Measurements from ENCODE around the gene DNAH8.

DNA sequence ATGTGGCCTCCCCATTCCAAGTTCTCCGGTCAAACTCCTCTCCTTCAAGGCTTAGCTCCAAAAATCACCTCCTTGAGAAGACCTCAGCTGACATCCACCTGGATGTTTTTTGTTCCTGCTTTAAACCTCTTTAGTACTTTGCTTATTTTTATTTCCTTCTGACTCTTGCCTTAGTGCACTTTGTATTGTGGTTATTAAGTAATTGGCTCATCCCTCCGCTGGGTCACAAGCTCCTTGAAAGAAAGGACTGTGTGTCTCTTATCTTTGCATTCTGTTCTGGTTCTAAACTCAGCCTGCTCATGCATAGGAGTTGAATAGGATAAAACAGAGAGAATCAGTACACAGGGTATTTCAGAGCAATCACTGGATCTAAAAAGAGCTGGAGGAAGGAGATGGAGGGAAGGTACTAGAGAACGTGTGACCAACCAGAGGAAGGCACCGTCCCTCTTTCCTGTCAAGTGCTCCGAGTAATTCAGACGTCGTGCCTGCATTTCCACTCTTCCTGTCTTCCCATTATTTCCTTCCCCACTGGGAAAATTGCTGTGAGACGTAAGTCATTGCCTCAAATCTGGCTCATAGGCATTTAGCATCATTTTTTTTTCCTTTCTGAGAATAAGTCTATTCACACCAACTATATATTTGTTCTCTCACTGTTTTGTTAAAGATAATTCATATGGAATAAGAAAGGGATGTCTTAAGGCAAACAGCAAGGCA lies 273.8 kb downstream of the DNAH8 start:
- TF ChIP-seq, protein P1, sequence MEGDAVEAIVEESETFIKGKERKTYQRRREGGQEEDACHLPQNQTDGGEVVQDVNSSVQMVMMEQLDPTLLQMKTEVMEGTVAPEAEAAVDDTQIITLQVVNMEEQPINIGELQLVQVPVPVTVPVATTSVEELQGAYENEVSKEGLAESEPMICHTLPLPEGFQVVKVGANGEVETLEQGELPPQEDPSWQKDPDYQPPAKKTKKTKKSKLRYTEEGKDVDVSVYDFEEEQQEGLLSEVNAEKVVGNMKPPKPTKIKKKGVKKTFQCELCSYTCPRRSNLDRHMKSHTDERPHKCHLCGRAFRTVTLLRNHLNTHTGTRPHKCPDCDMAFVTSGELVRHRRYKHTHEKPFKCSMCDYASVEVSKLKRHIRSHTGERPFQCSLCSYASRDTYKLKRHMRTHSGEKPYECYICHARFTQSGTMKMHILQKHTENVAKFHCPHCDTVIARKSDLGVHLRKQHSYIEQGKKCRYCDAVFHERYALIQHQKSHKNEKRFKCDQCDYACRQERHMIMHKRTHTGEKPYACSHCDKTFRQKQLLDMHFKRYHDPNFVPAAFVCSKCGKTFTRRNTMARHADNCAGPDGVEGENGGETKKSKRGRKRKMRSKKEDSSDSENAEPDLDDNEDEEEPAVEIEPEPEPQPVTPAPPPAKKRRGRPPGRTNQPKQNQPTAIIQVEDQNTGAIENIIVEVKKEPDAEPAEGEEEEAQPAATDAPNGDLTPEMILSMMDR (IDR thresholded peaks at IDR 0.05 in 4 of 5, conservative IDR thresholded peaks at IDR 0.05 in 1 of 5) = no peak
- no peak for TF ChIP-seq POLR2A (IDR thresholded peaks at IDR 0.05)

Data from gastrocnemius medialis (tissue), 4 donors.